T-cell (primary cell): Measurements from ENCODE around the gene NIT2. TPM values are rescaled to one million over a fixed set of nuclear protein-coding genes. Genes with fewer than 3 reads are reported as not detected.
A peak's percentile ranks its signal among the peaks of the same experiment; 100 is the strongest.
"Not testable (repeated sequence)": the region's sequence is repeated elsewhere in the genome, so short reads cannot be mapped to it uniquely, and the experiment has no call there.

Source experiments
- ATAC-seq, 4 experiments: fragments of 200-7000 bp in 3 of 4; fragments of 150-1000 bp in 1 of 4; cut with Tn5 transposase; replicated peaks in 1 of 4; 1 replicate in 3 of 4; 2 replicates in 1 of 4; pipeline ENCODE4 v1.10.0; 2021; ENCODE audit warnings: moderate library complexity in 3 of 4, mild to moderate bottlenecking in 2 of 4, moderate number of reproducible peaks in 1 of 4
- CTCF ChIA-PET, 2 donors: fragments of 300-600 bp; sonication (Branson Sonifier 250); formaldehyde crosslinking; loops; one replicate each; lab custom pipeline; 2022; ENCODE audit warnings: antibody characterized with exemption in 2 of 2; lab: Charles Lee
- POLR2A ChIA-PET, 2 donors: fragments of 300-600 bp; sonication (Branson Sonifier 250); formaldehyde crosslinking; loops; one replicate each; lab custom pipeline; 2022; ENCODE audit warnings: antibody characterized with exemption in 2 of 2; lab: Charles Lee
- DNase-seq, 35 experiments: peaks; one replicate each; pipeline versions ENCODE4 v3.0.0 to v3.0.0-alpha.2; 2013 to 2023
- H3K27ac ChIP-seq: one replicate; pipeline ENCODE4 v1.5.1; 2013; ENCODE audit warnings: low read length
- H3K27me3 ChIP-seq, 2 experiments: replicated peaks in 1 of 2; 1 replicate in 1 of 2; 2 replicates in 1 of 2; pipeline versions ENCODE4 v1.6.1 to v1.7.0; 2013; ENCODE audit warnings: low read length in 1 of 2, mixed read lengths in 1 of 2; ENCODE audit not compliant: control insufficient read depth in 2 of 2, insufficient read depth in 2 of 2; ENCODE audit errors: extremely low read depth in 1 of 2
- H3K36me3 ChIP-seq, 2 donors: 1 replicate in 1 of 2; 2 replicates in 1 of 2; pipeline versions ENCODE4 v1.6.1 to v1.7.0; 2013; ENCODE audit warnings: low read length in 1 of 2; ENCODE audit not compliant: control insufficient read depth in 2 of 2, insufficient read depth in 1 of 2; ENCODE audit errors: extremely low read depth in 1 of 2
- H3K4me1 ChIP-seq, 2 experiments: 1 replicate in 1 of 2; 2 replicates in 1 of 2; pipeline versions ENCODE4 v1.6.1 to v1.7.0; 2013; ENCODE audit warnings: low read length in 2 of 2, mixed read lengths in 1 of 2; ENCODE audit not compliant: insufficient read depth in 2 of 2, control insufficient read depth in 1 of 2; ENCODE audit errors: extremely low read depth in 1 of 2
- H3K4me3 ChIP-seq, 2 donors: 1 replicate in 1 of 2; 2 replicates in 1 of 2; pipeline versions ENCODE4 v1.5.1 to v1.7.0; 2013; ENCODE audit warnings: mild to moderate bottlenecking in 2 of 2, low read length in 1 of 2, moderate library complexity in 1 of 2; ENCODE audit not compliant: control insufficient read depth in 1 of 2; ENCODE audit errors: extremely low read depth in 1 of 2
- H3K9me3 ChIP-seq: 2 replicates; pipeline ENCODE4 v1.7.0; 2013
- H3K27ac Mint-ChIP-seq, 2 donors: one replicate each; pipeline ENCODE4 v1.8.0; 2020 to 2021; ENCODE audit warnings: mild to moderate bottlenecking in 2 of 2, mixed read lengths in 2 of 2
- H3K27me3 Mint-ChIP-seq, 2 donors: one replicate each; pipeline ENCODE4 v1.8.0; 2021 to 2022; ENCODE audit warnings: mixed read lengths in 2 of 2
- H3K36me3 Mint-ChIP-seq: one replicate; pipeline ENCODE4 v1.8.0; 2021; ENCODE audit warnings: mixed read lengths
- H3K4me1 Mint-ChIP-seq, 3 donors: one replicate each; pipeline ENCODE4 v1.8.0; 2020 to 2022; ENCODE audit warnings: mixed read lengths in 3 of 3, mild to moderate bottlenecking in 1 of 3
- H3K4me3 Mint-ChIP-seq, 3 donors: one replicate each; pipeline ENCODE4 v1.8.0; 2020 to 2022; ENCODE audit warnings: mild to moderate bottlenecking in 3 of 3, mixed read lengths in 3 of 3, moderate library complexity in 3 of 3
- H3K9me3 Mint-ChIP-seq, 3 donors: one replicate each; pipeline ENCODE4 v1.8.0; 2020 to 2022; ENCODE audit warnings: mixed read lengths in 3 of 3
- WGBS: methylation state at CpG from one replicate; pipeline ENCODE4 v1.1.5; 2013; ENCODE audit warnings: missing lambda C conversion rate; ENCODE audit not compliant: insufficient coverage; 5-methylcytosine and 5-hydroxymethylcytosine counted together
- total RNA-seq, 35 experiments: library from RNA in 6 of 35; stranded (reverse) in 6 of 35; fragments of 120-200 nt in 1 of 35; gene quantifications; one replicate each; pipeline versions ENCODE4 v1.2.1 to v1.2.4 and lab custom pipeline; 2013 to 2026

The NIT2 gene
- total RNA-seq, 5 donors from 2014 or later (not counting 1 experiment from before 2014, with no cell fraction given) = 23.2 to 42.1 (median 30.9) TPM

DNA sequence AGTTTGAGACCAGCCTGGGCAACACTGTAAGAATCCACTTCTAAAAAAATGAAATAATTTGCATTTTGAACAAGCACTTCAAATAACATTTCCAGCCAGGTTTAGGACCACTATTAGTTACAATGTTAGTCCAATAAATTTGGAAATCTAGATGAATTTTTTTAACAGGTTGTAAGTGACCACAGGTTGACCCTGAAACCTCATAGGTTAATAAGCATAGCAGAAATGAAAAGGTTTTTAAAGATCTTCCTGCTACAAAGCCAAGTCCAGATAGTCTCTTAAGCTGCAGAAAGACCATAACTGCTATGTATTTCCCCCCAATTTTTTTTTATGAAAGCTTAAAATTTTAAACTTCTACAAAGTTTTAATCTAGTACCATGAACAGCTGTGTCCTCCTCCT, 1.5 kb upstream of the NIT2 start:
- Histone ChIP-seq H3K36me3 (no peaks in the 10 kb centered on the region), H3K9me3 (no peaks in the 10 kb centered on the region), H3K27me3 (no peaks in the 10 kb centered on the region), H3K4me3 (no peak overlapping the region), H3K4me1 (peaks cover 3 to 18% of the 10 kb centered on the region in 2 experiments), H3K27ac (no peak overlapping the region)
- H3K4me3 Mint-ChIP-seq = peak overlapping the region in 1 of 3 donors; percentile 89
- peaks cover 7 to 27% (median 26%) of the 10 kb centered on the region in 3 donors for H3K4me1 Mint-ChIP-seq
- no peaks in the 10 kb centered on the region for H3K27me3 Mint-ChIP-seq
- CTCF ChIA-PET = interaction anchor here (0.6 to 1.1 kb wide), 2 partner anchors 16 to 501 kb away, joined by 3 read pairs; no protein-coding TSS in a partner anchor
- H3K9me3 Mint-ChIP-seq = no peaks in the 10 kb centered on the region
- H3K27ac Mint-ChIP-seq = no peak overlapping the region
- ATAC-seq = no peak
- POLR2A ChIA-PET = interaction anchor here (0.6 to 0.7 kb wide), 2 partner anchors 33 to 51 kb away, joined by 3 read pairs; no protein-coding TSS in a partner anchor
- no peak for DNase-seq
- H3K36me3 Mint-ChIP-seq = no peaks in the 10 kb centered on the region

DNA sequence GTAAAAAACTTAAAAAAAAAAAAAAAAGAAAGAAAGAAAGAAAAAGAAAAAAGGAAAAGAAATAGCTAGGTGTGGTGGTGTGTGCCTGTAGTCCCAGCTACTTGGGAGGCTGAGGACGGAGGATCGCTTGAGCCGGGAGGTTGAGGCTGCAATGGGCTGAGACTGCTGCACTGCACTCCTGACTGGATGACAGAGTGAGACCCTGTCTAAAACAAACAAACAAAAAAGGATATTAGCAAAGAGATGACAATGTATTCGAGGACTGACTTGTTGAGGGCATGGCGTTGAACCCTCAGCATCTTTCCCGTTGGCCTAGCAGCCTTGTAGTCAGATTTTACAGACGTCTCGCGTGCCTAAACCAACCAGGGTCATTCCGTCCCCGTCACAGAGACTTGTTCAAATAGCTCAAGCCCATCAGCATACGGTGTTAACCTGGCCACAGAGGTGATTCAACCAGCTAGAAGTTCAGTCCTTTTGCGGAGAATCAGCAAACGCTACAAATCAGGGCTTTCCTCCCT, 528 bp upstream of the NIT2 start:
- Histone ChIP-seq H3K4me3 (peak overlapping the region; percentile 59 to 63), H3K27ac (peak overlapping the region; percentile 55), H3K9me3 (no peaks in the 10 kb centered on the region), H3K4me1 (peaks cover 3 to 18% of the 10 kb centered on the region in 2 experiments), H3K36me3 (no peaks in the 10 kb centered on the region), H3K27me3 (no peaks in the 10 kb centered on the region)
- Mint-ChIP-seq H3K27me3 (no peaks in the 10 kb centered on the region), H3K4me1 (peaks cover 7 to 30% (median 27%) of the 10 kb centered on the region in 3 donors), H3K36me3 (peaks cover 3% of the 10 kb centered on the region), H3K9me3 (no peaks in the 10 kb centered on the region), H3K4me3 (peak overlapping the region; percentile 82 to 89 (median 83)), H3K27ac (peak overlapping the region; percentile 71 to 93)
- DNase-seq (no peak), ATAC-seq (peak in 2 of 4 experiments; percentile 28 to 39)
- WGBS = 50% methylated on average over 14 of the region's 14 CpGs
- ChIA-PET POLR2A (interaction anchor here (0.6 to 1.0 kb wide), 9 partner anchors 8 to 1494 kb away, joined by 3 to 5 read pairs (median 3); partner anchors contain the start of gene LNP1 (in 1 of the 2)), CTCF (interaction anchor here (0.5 to 1.3 kb wide), 5 partner anchors 10 to 1770 kb away, joined by 3 to 4 read pairs (median 4); partner anchors contain the start of gene LNP1 (in 1 of the 2))

GRCh38 chr3:100335434-100335833, 877 bp downstream of the NIT2 start:
- H3K9me3 ChIP-seq = no peaks in the 10 kb centered on the region
- ATAC-seq = no peak
- ChIA-PET CTCF (interaction anchor here (0.6 to 1.3 kb wide), 4 partner anchors 8 to 379 kb away, joined by 3 to 6 read pairs (median 3); no protein-coding TSS in a partner anchor), POLR2A (interaction anchor here in 1 of 2 donors (0.6 kb wide), 1 partner anchor 1371 kb away, joined by 3 read pairs; no protein-coding TSS in a partner anchor)
- H3K4me1 ChIP-seq = peaks cover 3 to 18% of the 10 kb centered on the region in 2 experiments
- peak overlapping the region; percentile 59 to 63 for H3K4me3 ChIP-seq
- H3K27me3 ChIP-seq = no peaks in the 10 kb centered on the region
- peak in 8 of 35 experiments; percentile 2 to 27 (median 10) for DNase-seq
- Mint-ChIP-seq H3K36me3 (peaks cover 8% of the 10 kb centered on the region), H3K4me1 (peaks cover 7 to 30% (median 27%) of the 10 kb centered on the region in 3 donors), H3K27ac (peak overlapping the region; percentile 91 to 97), H3K27me3 (no peaks in the 10 kb centered on the region), H3K4me3 (peak overlapping the region; percentile 89 to 95 (median 92)), H3K9me3 (no peaks in the 10 kb centered on the region)
- peaks cover 0 to under 1% of the 10 kb centered on the region in 2 donors for H3K36me3 ChIP-seq
- peak overlapping the region; percentile 67 for H3K27ac ChIP-seq
- 90% methylated on average over 8 of the region's 14 CpGs for WGBS

GRCh38 chr3:100336229-100336628, 1.7 kb downstream of the NIT2 start:
- H3K4me1 ChIP-seq = peaks cover 3 to 18% of the 10 kb centered on the region in 2 experiments
- H3K4me3 ChIP-seq, H3K36me3 ChIP-seq, H3K27ac ChIP-seq, H3K27me3 ChIP-seq, DNase-seq, H3K9me3 Mint-ChIP-seq, POLR2A ChIA-PET, H3K27me3 Mint-ChIP-seq, H3K9me3 ChIP-seq, ATAC-seq: not testable (repeated sequence)
- 98% methylated on average over 8 of the region's 10 CpGs for WGBS
- Mint-ChIP-seq H3K4me1 (peaks cover 7 to 30% (median 27%) of the 10 kb centered on the region in 3 donors), H3K36me3 (peaks cover 14% of the 10 kb centered on the region), H3K4me3 (peak overlapping the region in 2 of 3 donors; percentile 92 to 95), H3K27ac (peak overlapping the region; percentile 91 to 97)
- CTCF ChIA-PET = interaction anchor here (0.6 to 1.0 kb wide), 3 partner anchors 15 to 378 kb away, joined by 3 to 6 read pairs (median 3); no protein-coding TSS in a partner anchor

DNA sequence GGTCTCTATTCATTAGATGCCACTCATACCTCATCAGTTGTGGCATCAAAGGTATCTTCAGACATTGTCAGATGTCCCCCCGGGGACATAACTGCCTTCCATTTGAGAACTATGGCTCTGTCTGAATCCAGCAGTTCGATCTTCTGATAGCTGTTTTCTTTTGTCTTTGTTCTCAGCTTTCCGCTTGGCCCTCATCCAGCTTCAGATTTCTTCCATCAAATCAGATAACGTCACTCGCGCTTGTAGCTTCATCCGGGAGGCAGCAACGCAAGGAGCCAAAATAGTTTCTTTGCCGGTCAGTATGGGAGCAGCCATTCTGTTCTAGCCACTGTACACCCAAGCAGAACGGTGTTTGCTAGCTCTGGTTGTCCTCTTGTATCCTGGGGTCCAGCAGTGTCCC, 4.4 kb downstream of the NIT2 start:
- ChIA-PET CTCF (no interaction called here), POLR2A (interaction anchor here in 1 of 2 donors (0.6 kb wide), 1 partner anchor 59 kb away, joined by 5 read pairs; no protein-coding TSS in a partner anchor)
- H3K27ac Mint-ChIP-seq = no peak overlapping the region
- Histone ChIP-seq H3K9me3 (no peaks in the 10 kb centered on the region), H3K27me3 (no peaks in the 10 kb centered on the region), H3K27ac (no peak overlapping the region), H3K4me1 (peaks cover 8 to 14% of the 10 kb centered on the region in 2 experiments), H3K4me3 (no peak overlapping the region), H3K36me3 (peaks cover 0 to 15% of the 10 kb centered on the region in 2 donors)
- ATAC-seq (no peak), DNase-seq (no peak)
- H3K4me3 Mint-ChIP-seq = no peak overlapping the region
- H3K27me3 Mint-ChIP-seq = no peaks in the 10 kb centered on the region
- H3K4me1 Mint-ChIP-seq = peaks cover 27 to 41% (median 32%) of the 10 kb centered on the region in 3 donors
- H3K36me3 Mint-ChIP-seq = peaks cover 33% of the 10 kb centered on the region
- H3K9me3 Mint-ChIP-seq = no peaks in the 10 kb centered on the region
- WGBS = 90% methylated on average over 10 of the region's 10 CpGs

GRCh38 chr3:100339786-100340185, 5.2 kb downstream of the NIT2 start:
- peaks cover 0 to 19% of the 10 kb centered on the region in 2 donors for H3K36me3 ChIP-seq
- ChIA-PET POLR2A (interaction anchor here (0.6 kb wide), 2 partner anchors 253 to 317 kb away, joined by 3 to 4 read pairs; no protein-coding TSS in a partner anchor), CTCF (interaction anchor here (0.6 to 0.7 kb wide), 3 partner anchors 10 to 250 kb away, joined by 3 to 4 read pairs (median 3); no protein-coding TSS in a partner anchor)
- Mint-ChIP-seq H3K27me3 (no peaks in the 10 kb centered on the region), H3K36me3 (peaks cover 41% of the 10 kb centered on the region), H3K4me3 (no peak overlapping the region), H3K27ac (no peak overlapping the region), H3K9me3 (no peaks in the 10 kb centered on the region), H3K4me1 (peaks cover 31 to 41% (median 36%) of the 10 kb centered on the region in 3 donors)
- H3K27ac ChIP-seq = no peak overlapping the region
- ATAC-seq = no peak
- no peaks in the 10 kb centered on the region for H3K27me3 ChIP-seq
- no peak for DNase-seq
- H3K4me3 ChIP-seq = no peak overlapping the region
- no peaks in the 10 kb centered on the region for H3K9me3 ChIP-seq
- 100% methylated on average over 1 of the region's 5 CpGs for WGBS
- H3K4me1 ChIP-seq = peaks cover 7 to 9% of the 10 kb centered on the region in 2 experiments
